Measurements from ENCODE around the gene SENP2.
"Not testable (repeated sequence)": the region's sequence is repeated elsewhere in the genome, so short reads cannot be mapped to it uniquely, and the experiment has no call there.

Gene SENP2

DNA sequence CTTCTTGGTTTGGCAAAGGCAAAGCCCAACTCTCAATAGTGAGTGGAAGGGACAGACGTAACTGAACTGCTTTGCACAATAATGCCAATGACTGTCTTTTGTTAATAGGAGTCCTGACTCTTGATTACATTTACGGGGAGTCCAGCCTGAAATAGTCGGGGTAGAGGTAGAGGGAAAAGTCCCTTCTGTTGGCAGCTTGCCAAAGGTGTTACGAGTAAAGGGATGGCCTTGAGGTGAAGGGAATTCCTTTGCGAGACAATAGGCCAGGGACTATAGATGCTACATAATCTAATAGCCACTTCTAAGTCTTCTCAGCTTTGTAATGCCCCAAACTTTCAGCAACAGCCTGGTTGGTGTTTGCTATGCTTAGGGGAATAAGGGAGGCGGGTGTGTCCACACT is 2.2 kb upstream of the SENP2 start:
- in situ Hi-C loops (cut with MboI; ENCODE audit: low pct_unique_long_range_greater_than_20kb, low sequenced_read_pairs), result no loop called here
- no peak for DNase-seq

DNA sequence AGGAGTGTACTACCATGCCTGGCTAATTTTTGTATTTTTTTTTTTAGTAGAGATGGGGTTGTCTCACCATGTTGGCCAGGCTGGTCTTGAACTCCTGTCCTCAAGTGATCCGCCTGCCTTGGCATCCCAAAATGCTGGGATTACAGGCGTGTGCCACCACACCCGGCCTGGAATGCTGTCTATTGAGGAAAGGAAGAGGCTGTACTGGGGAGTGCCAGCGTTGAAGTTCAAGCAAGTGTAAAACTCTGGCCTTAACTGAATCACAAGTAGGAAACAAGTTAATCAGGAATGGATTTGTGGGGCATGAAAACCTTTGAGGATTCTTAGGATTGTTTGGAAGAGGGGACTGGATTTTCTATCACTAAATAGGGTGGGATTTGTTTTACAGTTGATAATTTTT is 1.4 kb upstream of the SENP2 start:
- in situ Hi-C loops (cut with MboI; ENCODE audit: low pct_unique_long_range_greater_than_20kb, low sequenced_read_pairs), result no loop called here
- DNase-seq, result no peak

DNA sequence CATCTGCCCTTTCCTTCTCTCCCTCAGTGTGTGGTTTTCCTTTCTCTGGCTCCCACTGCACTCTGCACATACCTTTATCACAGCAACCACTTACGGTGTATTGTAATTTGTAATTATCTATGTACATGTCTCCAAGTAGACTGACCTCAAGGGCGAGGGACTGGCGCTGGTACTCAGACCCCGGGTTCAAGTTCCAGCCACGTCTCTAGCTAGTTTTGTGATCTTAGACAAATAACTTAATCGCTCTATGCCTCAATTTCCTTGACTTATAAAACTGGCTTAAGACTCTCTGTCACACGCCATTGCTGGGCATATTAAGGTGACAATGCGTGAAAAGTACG is 607 bp upstream of the SENP2 start:
- DNase-seq, result no peak
- in situ Hi-C loops (cut with MboI; ENCODE audit: low pct_unique_long_range_greater_than_20kb, low sequenced_read_pairs), result no loop called here

DNA sequence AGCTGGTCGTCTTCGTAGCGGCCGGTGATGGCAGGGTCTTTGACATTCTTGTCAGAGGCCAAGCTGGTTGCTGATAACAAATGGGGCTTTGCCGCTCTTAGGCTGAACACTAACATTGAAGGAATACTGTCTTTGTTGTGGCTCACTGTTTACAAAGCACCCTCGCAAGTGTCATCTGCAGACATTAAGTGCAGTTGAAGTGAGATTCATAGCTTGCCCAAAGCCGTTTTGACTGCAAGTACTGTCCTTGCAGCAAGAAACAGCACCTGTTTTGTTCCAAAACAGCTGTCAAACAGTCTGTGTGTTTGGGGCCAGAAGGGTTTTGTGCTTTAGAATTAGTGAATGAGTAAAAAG is 568 bp downstream of the SENP2 start:
- in situ Hi-C loops (cut with MboI; ENCODE audit: low pct_unique_long_range_greater_than_20kb, low sequenced_read_pairs), result no loop called here
- DNase-seq, result no peak

DNA sequence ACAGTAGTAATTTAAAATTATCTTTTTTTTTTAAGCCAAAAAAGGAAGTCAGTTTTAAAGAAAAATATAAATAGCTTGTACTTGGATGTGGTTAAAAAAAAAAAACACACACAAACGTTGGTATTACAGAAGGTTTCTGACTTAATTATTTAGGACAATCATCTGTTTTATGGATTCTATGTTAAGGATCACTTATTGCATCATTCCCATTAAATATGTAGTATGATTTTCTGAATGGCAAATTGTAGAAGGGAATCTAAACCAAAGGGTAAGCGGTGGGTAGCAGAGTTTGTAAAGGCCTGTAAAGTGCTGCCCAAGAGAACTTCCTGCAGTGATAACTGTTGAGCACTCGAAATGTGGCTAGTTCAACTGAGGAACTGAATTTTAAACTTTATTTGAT is 8.0 kb downstream of the SENP2 start:
- in situ Hi-C loops (cut with MboI; ENCODE audit: low pct_unique_long_range_greater_than_20kb, low sequenced_read_pairs), result no loop called here
- DNase-seq, result no peak

DNA sequence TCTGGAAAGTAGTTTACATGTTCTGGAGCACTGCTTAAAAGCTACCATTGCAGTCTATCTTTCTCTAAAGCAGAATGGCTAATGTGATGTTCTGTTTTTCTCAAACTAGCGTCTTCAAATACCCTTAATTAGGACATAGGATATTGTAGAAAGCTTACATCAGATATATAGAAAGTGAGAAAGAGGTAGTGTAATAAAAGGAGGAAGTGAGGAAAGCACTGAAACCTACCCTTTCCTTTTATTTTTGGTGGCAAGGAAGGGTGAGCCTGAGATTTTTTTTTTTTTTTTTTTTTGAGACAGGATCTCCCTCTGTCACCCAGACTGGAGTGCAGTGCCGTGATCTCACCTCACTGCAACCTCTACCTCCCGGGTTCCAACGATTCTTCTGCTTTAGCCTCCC is 9.4 kb downstream of the SENP2 start:
- peak; percentile 31 for DNase-seq
- in situ Hi-C loops (cut with MboI; ENCODE audit: low pct_unique_long_range_greater_than_20kb, low sequenced_read_pairs), result no loop called here

DNA sequence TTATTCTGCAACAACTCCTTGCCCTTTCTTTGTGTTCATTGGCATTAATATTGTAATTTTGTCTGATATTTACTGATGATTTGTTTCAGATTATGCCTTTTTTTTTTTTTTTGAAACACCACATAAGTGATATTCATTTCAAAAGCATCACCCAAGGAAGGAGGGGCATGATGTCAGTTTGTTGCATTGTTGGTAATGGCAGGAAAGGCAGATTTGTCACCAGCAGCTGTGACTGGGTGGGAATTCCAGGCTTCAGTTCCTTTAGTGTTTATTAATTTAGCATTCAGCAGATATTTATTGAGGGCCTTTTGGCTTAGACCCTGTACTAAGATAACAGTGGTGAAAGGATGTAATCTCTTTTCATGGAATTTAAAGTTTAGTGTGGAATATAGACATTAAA is 19.5 kb downstream of the SENP2 start:
- no peak for DNase-seq
- in situ Hi-C loops (cut with MboI; ENCODE audit: low pct_unique_long_range_greater_than_20kb, low sequenced_read_pairs), result no loop called here

DNA sequence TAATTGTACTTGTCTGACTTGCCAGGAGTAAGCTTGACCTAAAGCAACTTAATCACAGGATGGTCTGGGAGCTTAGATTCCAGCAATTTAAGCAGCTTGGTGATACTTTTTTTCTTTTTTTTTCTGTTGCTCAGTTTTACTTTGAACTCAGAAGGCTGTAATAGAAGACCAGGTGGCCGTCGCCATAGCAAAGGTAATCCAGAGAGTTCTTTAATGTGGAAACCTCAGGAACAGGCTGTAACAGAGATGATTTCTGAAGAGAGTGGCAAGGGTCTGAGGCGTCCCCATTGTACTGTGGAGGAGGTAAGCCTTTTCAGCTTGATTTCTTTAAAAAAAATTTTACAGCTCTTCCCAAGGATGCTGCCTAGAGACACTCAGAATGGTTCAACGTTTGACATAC is 20.1 kb downstream of the SENP2 start:
- in situ Hi-C loops (cut with MboI; ENCODE audit: low pct_unique_long_range_greater_than_20kb, low sequenced_read_pairs), result no loop called here
- DNase-seq, result no peak

DNA sequence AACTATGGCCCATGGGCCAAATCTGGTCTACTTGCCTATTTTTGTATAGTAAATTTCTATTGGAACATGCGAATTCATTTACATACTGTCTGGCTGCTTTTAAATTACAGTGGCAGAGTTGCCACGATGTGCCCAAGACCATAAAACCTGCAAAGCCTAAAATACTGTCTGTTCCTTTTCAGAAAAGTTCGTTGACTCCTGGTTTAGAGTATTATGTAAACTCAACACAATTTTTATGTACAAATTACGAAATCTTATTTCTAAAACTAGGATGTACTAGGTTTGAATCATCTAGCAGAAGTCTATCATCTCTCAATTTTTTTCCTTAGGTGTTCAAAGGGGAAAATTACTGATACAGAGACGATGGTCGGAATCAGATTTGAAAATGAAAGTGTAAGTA is 26.9 kb downstream of the SENP2 start:
- in situ Hi-C loops (cut with MboI; ENCODE audit: low pct_unique_long_range_greater_than_20kb, low sequenced_read_pairs), result no loop called here
- no peak for DNase-seq

DNA sequence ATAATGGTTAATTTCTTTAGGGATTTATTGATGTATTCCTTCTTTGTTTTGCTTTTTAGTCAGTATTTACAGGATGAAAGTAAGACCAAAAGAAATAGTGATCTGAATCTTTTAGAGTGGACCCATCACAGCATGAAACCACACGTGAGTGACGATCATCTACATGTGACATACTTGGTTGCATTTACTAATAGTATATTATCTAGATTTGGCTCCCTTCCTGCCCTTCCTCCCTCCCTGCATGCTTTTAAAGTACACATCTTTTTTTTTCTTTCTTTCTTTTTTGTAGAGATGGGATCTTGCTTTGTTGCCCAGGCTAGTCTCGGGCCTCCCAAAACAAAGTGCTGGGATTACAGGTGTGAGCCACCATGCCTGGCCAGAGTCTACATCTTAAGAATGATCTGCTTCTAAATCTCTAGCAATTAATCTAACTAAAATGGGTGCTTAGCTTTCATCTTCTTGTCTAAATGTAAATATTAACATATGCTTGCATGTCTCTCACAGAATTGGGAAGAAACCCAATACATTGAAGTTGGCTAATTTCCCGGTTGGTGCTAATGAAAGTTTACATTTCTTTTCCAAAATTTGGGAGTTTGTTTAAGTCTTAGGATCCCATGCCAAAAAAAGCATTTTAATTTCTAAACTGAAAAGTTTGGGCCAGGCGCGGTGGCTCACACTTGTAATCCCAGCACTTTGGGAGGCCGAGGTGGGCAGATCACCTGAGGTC is 38.0 kb downstream of the SENP2 start:
- in situ Hi-C loops (cut with MboI; ENCODE audit: low pct_unique_long_range_greater_than_20kb, low sequenced_read_pairs), result no loop called here
- no peak for DNase-seq

DNA sequence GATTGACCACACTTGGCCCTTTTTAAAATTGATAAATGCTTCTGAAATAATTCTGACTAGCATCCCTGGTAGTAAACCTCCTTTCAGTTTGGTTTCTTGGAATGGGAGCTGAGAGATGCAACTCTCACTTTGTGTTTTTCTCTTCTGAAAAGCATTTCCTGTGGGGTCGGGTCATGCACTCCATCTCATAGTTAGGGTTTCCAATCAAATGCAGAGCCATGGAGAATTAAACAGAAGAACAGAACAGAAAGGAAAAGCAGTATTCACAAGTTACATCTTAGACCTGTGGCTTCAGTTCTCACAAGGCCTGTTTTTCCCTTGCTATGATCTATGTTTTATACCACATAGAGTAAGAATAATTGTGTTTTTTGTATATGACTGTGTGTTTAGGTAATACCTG is 39.7 kb downstream of the SENP2 start:
- in situ Hi-C loops (cut with MboI; ENCODE audit: low pct_unique_long_range_greater_than_20kb, low sequenced_read_pairs), result no loop called here
- DNase-seq, result no peak

DNA sequence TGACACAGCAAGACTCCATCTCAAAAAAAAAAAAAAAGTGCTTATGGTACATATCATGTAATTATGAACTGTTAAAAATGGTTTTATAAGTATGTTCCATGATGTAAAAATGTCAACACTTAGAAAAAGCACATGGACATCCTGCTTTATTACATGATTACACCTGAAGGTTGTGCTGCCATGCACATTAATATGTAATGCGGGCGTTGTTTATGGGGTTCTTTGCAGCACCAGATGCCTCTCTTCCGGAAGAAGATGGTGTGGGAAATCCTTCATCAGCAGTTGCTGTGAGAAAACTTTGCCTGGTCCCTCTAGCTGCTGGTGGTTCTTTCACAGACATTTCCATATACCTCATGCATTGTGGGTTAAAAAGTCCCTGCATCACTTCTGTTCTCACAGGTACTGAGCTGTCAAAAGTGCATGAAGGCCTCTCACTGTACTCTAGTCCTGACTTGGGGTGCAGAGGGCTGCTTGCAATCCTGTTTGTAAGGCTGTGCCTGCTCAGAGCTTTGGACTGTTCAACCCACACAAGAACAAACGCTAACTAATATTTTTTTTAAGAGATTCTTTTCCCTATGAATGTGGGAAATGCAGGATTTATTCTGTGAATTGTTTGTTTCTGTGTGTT is 43.6 kb downstream of the SENP2 start:
- DNase-seq, result no peak
- in situ Hi-C loops (cut with MboI; ENCODE audit: low pct_unique_long_range_greater_than_20kb, low sequenced_read_pairs), result no loop called here

DNA sequence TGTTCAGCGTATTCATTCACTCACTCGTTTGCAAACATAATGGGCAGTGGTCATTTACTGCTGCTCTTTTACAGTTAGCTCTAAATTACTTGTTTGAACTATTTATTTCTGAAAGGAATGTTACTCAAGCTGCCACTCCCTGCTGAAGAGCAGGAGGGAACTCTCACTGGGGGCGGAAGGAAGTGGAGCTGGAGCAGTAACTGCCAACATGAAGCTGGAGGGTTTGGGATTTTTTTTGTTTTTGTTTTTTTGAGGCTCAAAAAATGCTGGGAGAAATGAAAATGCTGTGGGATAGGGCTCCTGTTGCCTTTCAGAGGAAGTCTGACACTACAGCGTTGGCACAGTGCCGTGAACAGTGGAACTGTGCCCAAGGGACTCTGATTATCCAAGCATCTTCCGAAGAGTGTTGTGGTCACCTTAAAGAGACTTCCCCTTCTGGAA is 44.1 kb downstream of the SENP2 start:
- in situ Hi-C loops (cut with MboI; ENCODE audit: low pct_unique_long_range_greater_than_20kb, low sequenced_read_pairs), result no loop called here
- no peak for DNase-seq

DNA sequence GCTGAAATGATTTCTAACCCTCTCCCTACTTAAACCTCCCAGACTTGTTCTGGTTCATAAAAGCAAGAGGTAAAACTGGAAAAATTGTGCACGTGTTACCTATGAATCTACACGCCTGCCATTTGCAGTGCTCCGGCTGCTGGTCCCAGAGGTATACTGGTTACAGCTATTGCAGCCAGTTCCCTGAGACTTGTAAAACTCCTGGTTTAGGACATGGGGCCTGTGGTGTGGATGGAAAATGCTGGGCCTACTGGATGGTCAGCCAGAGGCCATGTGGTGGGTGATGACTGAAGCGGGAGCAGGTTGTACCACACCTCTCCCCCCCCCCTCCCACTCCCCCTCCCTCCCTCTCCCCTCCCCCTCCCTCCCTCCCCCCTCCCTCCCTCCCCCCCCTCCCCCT is 45.0 kb downstream of the SENP2 start:
- in situ Hi-C loops (cut with MboI; ENCODE audit: low pct_unique_long_range_greater_than_20kb, low sequenced_read_pairs), result no loop called here
- no peak for DNase-seq

DNA sequence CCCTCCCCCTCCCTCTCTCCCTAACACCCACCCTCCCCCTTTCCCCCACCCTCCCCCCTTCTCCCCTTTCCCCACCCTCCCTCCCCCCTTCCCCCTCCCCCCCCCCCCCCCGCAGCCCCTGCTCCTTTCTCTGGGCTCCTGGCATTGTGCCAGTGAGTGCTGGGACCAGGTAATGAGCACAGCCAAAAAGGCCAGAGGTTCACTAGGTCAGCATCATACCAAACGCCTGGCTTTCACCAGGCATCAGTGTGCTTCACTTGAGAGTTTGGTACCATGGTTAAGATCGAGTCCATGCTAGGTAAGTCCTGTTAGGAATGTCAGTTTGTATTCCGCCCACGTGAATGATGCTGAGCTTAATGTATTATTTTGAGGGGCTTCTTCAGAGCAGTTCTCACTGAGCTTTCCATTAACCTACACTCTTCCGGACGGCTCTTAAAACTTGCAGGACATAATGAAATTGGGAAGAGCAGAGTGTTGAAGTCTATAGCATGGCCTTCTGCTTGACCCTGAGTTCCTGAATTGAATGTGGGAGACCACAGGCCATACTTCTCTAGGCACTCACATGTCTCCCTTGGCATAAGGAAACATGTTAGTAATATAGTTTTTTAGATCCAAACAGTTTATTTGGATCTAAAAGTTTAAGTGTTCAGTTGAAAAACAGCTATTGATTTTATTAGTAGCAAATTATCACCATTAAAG is 45.6 kb downstream of the SENP2 start:
- DNase-seq, result no peak

DNA sequence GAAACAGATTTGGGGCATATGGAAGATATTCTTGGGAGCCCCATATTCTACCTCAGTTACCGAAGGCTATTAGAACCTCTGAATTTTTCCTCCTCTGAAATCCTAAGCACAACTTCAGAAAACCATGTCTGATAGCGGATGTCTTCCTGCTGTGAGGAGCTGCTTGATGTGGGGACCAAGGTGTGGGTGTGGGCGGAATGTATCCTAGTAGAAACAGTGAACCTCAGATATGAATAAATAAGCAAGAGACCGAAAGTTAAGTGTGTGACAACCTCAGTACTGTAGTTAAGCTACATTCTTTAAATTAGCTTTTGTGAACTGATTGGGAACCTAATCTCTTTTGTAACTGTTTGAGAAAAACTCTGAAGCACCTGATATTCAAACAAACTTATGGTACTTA is 46.9 kb downstream of the SENP2 start:
- in situ Hi-C loops (cut with MboI; ENCODE audit: low pct_unique_long_range_greater_than_20kb, low sequenced_read_pairs), result no loop called here
- no peak for DNase-seq

More for the DNA sequence above, 45.6 kb downstream of the SENP2 start:
- in situ Hi-C loops (cut with MboI; ENCODE audit: low pct_unique_long_range_greater_than_20kb, low sequenced_read_pairs), result no loop called here

DNA sequence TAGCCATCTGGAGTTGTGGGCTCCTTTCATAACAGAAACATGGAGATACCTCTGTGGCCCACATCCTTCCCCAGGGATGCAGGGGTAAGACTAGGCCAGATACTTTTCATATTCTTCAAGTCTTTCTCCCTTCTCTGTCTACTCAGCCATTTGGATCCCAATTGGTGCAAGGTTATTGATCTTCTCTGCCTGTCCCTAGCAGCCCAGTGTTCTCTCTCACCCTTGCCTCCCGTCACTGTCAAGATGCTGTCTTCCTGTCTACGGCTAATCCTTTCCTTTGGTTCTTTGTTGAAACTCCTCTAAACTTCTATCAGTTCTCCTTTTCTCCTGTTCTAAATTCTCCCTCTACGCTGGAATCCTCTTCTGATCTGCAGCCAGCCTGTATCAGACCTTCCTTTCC is 51.3 kb downstream of the SENP2 start:
- DNase-seq, result no peak
- in situ Hi-C loops (cut with MboI; ENCODE audit: low pct_unique_long_range_greater_than_20kb, low sequenced_read_pairs), result no loop called here

DNA sequence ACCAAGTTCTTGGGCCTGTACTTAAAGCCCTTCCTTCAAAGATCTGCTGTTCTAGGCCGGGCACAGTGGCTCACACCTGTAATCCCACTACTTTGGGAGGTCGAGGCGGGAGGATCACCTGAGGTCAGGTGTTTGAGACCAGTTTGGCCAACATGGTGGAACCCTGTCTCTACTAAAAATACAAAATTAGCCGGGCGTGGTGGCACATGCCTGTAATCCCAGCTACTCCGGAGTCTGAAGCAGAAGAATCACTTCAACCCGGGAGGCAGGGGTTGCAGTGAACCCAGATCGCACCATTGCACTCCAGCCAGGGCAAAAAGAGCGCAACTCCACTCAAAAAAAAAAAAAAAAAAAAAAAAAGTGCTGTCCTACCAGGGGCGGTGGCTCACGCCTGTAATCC is 52.6 kb downstream of the SENP2 start:
- in situ Hi-C loops (cut with MboI; ENCODE audit: low pct_unique_long_range_greater_than_20kb, low sequenced_read_pairs); DNase-seq: not testable (repeated sequence)

DNA sequence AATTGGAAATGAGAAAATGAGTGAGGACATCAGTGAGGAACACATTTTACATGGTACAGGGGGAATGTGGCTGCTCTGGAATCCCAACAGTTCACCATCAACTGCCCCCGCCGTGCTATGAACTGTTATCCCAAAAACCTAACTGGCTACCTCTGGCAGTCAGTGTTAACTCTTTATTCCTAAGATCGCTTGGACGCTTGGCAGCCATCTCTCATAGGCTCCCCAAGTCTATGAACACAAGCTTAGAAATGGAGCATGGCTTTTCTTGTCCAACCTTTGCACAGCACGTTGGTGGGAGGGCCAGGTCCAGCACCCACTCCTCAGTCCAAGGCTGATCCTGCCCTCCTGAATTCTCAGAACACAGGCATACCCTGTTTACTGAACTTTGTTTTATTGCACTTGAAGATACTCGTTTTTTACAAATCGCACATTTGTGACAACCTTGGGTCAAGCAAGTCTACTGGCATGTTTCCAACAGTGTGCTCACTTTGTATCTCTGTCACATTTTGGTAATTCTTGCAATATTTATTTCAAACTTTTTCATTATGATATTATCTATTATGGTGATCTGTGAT is 53.6 kb downstream of the SENP2 start:
- in situ Hi-C loops (cut with MboI; ENCODE audit: low pct_unique_long_range_greater_than_20kb, low sequenced_read_pairs), result no loop called here
- DNase-seq, result no peak

DNA sequence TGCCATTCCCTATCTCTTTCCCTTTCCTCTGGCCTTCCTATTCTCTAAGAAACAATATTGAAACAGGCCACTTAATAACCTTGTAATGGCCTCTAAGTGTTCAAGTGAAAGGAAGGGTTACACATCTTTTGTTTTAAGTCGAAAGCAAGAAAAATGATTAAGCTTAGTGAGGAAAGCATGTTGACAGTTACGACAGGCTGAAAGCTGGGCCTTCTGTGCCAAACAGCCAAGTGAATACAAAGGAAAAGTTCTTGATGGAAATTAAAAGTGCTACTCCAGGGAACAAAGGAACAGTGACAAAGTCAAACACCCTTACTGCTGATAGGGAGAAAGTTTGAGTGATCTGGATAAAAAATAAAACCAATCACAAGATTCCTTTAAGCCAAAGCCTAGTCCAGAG is 54.2 kb downstream of the SENP2 start:
- DNase-seq, result no peak
- in situ Hi-C loops (cut with MboI; ENCODE audit: low pct_unique_long_range_greater_than_20kb, low sequenced_read_pairs), result no loop called here
